Kidney epithelial cell (primary cell): Measurements from ENCODE around the gene TPRA1. TPM values are rescaled to one million over a fixed set of nuclear protein-coding genes. Genes with fewer than 3 reads are reported as not detected.

Experiments used
- DNase-seq: peaks from one replicate; pipeline ENCODE4 v3.0.0-alpha.2; 2010; ENCODE audit warnings: low read depth
- H3K27me3 ChIP-seq: 2 replicates; pipeline ENCODE4 v1.6.0; 2011; ENCODE audit warnings: low read length; ENCODE audit not compliant: control insufficient read depth, insufficient read depth
- H3K36me3 ChIP-seq: 2 replicates; pipeline ENCODE4 v1.5.1; 2011; ENCODE audit warnings: low read length; ENCODE audit not compliant: control insufficient read depth, insufficient read depth
- H3K4me3 ChIP-seq: 2 replicates; pipeline ENCODE4 v1.5.1; 2011; ENCODE audit warnings: low read depth, mild to moderate bottlenecking, control low read depth, low read length
- total RNA-seq: library from RNA; depleted of rRNA; stranded (reverse); fragments of >200 nt; gene quantifications from 2 replicates; pipeline ENCODE4 v1.2.3, GENCODE V29; 2015
- TF ChIP-seq, protein P1 (sequence below): IDR thresholded peaks from 2 replicates; pipeline ENCODE4 v1.5.1; 2011; ENCODE audit warnings: mild to moderate bottlenecking, moderate library complexity, low read length, control low read depth, inconsistent platforms; ENCODE audit not compliant: insufficient read depth, poor library complexity, severe bottlenecking

The TPRA1 gene
- total RNA-seq, 1 donor from 2014 or later: 95.2 TPM

DNA sequence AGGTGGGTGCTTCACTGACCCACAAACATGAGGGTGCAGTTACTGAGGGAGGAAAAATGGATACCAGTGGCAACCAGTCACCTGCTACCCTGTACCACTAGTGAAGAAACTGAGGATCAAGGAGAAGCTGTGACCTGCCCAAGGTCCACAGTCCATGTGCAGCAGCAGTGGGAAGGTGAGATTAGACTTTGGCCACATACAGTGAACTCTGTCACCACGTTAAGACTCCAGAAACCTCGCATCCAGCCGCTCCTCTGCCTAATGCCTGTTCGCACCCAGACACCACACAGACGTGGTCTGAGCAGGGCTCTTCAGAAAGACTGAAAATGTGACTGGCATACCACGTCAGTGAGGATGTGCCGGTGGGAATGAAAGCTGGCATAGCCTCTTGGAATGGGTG, 20.0 kb downstream of the TPRA1 start:
- TF ChIP-seq, protein P1, sequence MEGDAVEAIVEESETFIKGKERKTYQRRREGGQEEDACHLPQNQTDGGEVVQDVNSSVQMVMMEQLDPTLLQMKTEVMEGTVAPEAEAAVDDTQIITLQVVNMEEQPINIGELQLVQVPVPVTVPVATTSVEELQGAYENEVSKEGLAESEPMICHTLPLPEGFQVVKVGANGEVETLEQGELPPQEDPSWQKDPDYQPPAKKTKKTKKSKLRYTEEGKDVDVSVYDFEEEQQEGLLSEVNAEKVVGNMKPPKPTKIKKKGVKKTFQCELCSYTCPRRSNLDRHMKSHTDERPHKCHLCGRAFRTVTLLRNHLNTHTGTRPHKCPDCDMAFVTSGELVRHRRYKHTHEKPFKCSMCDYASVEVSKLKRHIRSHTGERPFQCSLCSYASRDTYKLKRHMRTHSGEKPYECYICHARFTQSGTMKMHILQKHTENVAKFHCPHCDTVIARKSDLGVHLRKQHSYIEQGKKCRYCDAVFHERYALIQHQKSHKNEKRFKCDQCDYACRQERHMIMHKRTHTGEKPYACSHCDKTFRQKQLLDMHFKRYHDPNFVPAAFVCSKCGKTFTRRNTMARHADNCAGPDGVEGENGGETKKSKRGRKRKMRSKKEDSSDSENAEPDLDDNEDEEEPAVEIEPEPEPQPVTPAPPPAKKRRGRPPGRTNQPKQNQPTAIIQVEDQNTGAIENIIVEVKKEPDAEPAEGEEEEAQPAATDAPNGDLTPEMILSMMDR: no peak
- Histone ChIP-seq H3K27me3 (peaks cover 2% of the 10 kb centered on the region), H3K36me3 (peaks cover 2% of the 10 kb centered on the region), H3K4me3 (no peak overlapping the region)
- no peak for DNase-seq

DNA sequence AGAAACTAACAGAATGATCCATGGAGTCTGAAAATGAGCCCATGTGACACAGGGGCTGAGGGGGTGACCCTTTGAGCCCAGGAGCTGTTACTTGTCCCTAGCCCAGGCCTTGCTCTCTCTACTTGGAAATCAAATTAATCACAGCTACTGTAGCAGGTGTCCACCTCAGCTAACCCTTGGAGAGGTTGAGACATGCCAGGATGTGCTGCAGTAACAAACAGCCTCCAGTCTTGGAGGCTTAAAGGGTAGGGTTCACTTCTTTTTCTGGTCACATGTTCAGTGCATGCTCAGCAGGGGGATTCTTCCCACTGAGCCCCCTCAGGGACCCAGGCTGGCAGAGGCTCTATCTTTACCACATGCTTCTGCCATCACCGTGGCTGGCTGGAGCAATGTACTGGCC, 21.4 kb downstream of the TPRA1 start:
- TF ChIP-seq, protein P1: no peak
- Histone ChIP-seq H3K27me3 (peaks cover 3% of the 10 kb centered on the region), H3K36me3 (no peaks in the 10 kb centered on the region), H3K4me3 (no peak overlapping the region)
- no peak for DNase-seq

DNA sequence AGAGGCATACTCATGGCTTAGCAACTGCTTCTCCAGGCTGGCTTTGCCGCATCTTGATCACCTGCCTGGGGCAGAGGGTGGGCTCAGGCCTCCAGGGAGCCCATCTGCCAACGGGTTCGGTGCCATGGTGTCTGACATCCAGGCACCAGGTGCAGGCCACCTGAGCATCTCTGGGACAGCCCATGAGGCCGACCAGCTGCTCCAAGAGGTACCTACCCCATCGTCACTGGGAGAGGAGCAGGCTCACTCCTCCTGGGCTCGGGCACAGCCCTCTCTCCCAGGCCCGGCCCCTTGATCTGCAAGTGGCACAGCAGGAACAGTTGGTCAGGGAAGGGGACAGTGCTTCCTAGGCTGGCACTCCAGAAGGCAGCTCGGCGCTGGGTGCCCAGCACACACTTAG, 21.9 kb downstream of the TPRA1 start:
- Histone ChIP-seq H3K4me3 (no peak overlapping the region), H3K36me3 (no peaks in the 10 kb centered on the region), H3K27me3 (peaks cover 3% of the 10 kb centered on the region)
- DNase-seq: no peak
- TF ChIP-seq, protein P1: no peak

DNA sequence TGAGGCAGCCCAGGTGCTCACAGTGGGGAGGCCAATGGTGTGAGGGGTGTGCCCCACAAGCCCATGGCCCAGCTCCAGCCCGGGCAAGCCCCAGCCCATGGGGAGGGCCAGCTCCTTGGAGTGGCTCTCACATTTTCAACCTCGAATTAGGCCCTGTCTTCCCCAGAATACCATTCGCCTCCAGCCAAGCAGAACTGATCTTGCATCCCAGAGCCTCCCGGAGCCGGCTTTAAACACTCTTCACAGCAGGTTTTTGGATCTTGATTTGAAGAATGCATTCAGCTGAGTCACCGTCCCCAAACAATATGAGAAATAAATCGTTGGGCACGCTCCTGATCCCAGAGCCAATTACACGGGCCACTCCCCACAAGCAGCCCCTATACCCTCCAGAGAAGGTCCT, 23.7 kb downstream of the TPRA1 start:
- no peak for DNase-seq
- TF ChIP-seq, protein P1: no peak
- Histone ChIP-seq H3K36me3 (no peaks in the 10 kb centered on the region), H3K4me3 (no peak overlapping the region), H3K27me3 (peaks cover 3% of the 10 kb centered on the region)

DNA sequence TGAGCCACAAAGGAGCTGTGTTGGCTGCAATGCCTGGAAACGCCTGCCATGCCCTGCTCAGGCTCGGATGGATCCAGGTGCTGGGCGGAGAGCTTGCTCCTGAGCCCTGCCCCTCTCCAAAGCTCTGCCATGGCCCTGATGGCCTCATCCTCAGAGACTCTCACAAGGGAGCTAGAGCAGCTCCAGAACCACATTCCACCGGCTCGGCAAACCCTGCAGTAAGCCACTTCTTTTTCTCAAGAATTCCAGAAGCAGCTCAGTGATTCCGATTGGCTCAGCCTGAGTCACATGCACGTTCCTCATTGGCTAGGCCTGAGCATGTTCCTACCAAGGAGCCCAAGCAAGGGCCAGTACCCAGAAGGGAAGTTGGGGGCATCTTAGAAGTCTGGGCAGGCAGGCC, 24.8 kb downstream of the TPRA1 start:
- TF ChIP-seq, protein P1: no peak
- DNase-seq: no peak
- Histone ChIP-seq H3K4me3 (no peak overlapping the region), H3K36me3 (no peaks in the 10 kb centered on the region), H3K27me3 (peaks cover 3% of the 10 kb centered on the region)

DNA sequence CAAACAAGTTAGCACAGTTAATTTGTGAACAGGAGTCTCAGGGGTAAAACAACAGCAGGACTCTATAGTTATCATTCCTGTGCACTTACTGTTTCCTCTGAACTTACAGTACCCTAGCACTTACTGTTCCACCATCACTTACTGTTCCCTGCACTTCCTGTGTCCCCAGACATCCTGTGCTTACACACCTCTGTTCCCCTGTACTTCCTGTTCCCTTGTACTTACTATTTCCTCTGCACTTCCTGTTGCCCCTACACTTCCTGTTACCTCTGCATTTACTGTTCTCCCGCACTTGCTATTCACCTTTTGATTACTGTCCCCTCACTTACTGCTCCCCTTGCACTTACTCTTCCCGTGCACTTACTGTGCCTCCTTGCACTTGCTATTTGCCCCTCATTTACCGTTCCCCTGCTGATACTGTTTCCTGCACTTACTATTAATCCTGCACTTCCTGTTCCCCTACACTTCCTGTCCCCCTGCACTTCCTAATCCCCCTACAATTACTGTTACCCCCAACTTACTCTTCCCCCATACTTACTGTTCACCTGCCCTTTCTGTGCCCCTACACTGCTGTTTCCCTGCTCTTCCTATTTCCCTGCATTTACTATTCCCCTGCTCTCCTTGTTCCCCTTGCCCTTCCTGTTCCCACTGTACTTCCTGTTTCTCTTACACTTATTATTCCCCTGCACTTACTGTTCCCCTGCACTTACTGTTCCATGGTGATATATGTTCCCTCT, 30.3 kb downstream of the TPRA1 start:
- TF ChIP-seq, protein P1: no peak
- Histone ChIP-seq H3K4me3 (no peak overlapping the region), H3K36me3 (no peaks in the 10 kb centered on the region), H3K27me3 (no peaks in the 10 kb centered on the region)
- no peak for DNase-seq
